ENCODE measurements around the gene SUCO. TPM values are rescaled to one million over a fixed set of nuclear protein-coding genes. Genes with fewer than 3 reads are reported as not detected.

SUCO gene
- total RNA-seq, 2 experiments from 2014 or later: 18.8 to 20.6 TPM

DNA sequence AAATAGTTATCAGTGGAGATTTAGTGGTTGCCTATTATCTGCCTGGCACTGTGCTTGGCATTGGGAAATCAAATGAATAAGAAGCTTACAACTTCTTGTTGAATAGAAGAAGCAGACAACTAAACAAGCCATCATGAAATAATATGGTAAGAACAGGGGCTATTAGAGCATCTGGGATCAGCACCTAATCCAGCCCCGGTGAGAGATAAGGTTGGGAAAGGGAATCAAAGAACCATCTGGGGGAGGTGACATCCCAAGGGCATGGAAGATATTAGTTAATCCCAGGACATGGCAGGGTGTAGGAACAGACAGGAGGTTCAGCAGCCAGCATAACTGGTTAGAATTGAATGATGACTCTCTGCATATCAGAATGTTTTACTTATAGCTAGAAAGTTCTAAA is 36.3 kb upstream of the SUCO start:
- no peak overlapping the region for H3K4me3 Mint-ChIP-seq
- no peaks in the 10 kb centered on the region for H3K4me1 Mint-ChIP-seq (ENCODE audit: low read depth)
- H3K9me3 Mint-ChIP-seq: no peaks in the 10 kb centered on the region
- no peak overlapping the region for H3K27ac Mint-ChIP-seq
- CTCF ChIA-PET: no interaction called here
- POLR2A ChIA-PET: no interaction called here
- DNase-seq: no peak
- intact Hi-C loops (cut with micrococcal nuclease): no loop called here
- no peaks in the 10 kb centered on the region for H3K36me3 Mint-ChIP-seq
- H3K27me3 Mint-ChIP-seq: no peaks in the 10 kb centered on the region

GRCh38 chr1:172497230-172497629 is 35.7 kb upstream of the SUCO start:
- H3K27ac Mint-ChIP-seq: no peak overlapping the region
- CTCF ChIA-PET: interaction anchor here (0.8 kb wide), 1 partner anchor 9 kb away, joined by 3 read pairs; no protein-coding TSS in a partner anchor
- no peaks in the 10 kb centered on the region for H3K27me3 Mint-ChIP-seq
- no peaks in the 10 kb centered on the region for H3K9me3 Mint-ChIP-seq
- H3K36me3 Mint-ChIP-seq: no peaks in the 10 kb centered on the region
- POLR2A ChIA-PET: no interaction called here
- no peak overlapping the region for H3K4me3 Mint-ChIP-seq
- no peaks in the 10 kb centered on the region for H3K4me1 Mint-ChIP-seq (ENCODE audit: low read depth)
- no peak for DNase-seq
- intact Hi-C loops (cut with micrococcal nuclease): no loop called here

GRCh38 chr1:172498857-172499256 is 34.1 kb upstream of the SUCO start:
- Mint-ChIP-seq H3K27ac (no peak overlapping the region), H3K9me3 (no peaks in the 10 kb centered on the region), H3K27me3 (peaks cover under 1% of the 10 kb centered on the region), H3K4me3 (no peak overlapping the region), H3K4me1 (ENCODE audit: low read depth) (no peaks in the 10 kb centered on the region), H3K36me3 (no peaks in the 10 kb centered on the region)
- intact Hi-C loops (cut with micrococcal nuclease): no loop called here
- POLR2A ChIA-PET: no interaction called here
- DNase-seq: no peak
- CTCF ChIA-PET: no interaction called here

DNA sequence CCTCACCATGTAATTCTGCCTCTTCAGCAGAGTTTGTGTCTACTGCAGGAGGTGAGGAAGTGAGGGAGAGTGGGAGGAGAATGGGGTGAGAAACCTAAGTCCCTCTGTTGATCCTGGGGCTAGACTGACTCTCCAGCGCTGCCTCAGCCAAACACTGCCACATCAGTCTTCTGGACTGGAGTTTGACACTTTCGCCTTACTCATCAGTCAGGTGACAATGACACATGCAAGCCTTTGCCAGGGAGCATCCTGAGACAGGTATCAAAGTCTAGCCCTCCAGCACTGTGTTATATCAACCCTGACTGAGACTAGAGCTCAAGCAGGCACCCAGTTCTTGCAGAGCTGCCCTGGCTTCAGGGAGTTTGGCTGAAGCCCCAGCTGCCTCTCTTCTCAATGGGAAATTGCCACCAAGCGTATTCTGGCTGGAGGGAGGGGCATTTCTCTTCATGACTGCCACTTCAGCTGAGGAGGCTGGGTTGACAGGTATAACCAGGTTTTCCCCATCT is 33.3 kb upstream of the SUCO start:
- Mint-ChIP-seq H3K27ac (no peak overlapping the region), H3K27me3 (peaks cover 4% of the 10 kb centered on the region), H3K9me3 (no peaks in the 10 kb centered on the region), H3K4me3 (no peak overlapping the region), H3K4me1 (ENCODE audit: low read depth) (no peaks in the 10 kb centered on the region), H3K36me3 (no peaks in the 10 kb centered on the region)
- ChIA-PET CTCF (no interaction called here), POLR2A (no interaction called here)
- intact Hi-C loops (cut with micrococcal nuclease): no loop called here
- peak; percentile 15 for DNase-seq

- Mint-ChIP-seq H3K27me3 (peaks cover 4% of the 10 kb centered on the region), H3K9me3 (no peaks in the 10 kb centered on the region), H3K27ac (no peak overlapping the region), H3K4me1 (ENCODE audit: low read depth) (no peaks in the 10 kb centered on the region), H3K36me3 (no peaks in the 10 kb centered on the region), H3K4me3 (no peak overlapping the region)
- intact Hi-C loops (cut with micrococcal nuclease): no loop called here
- CTCF ChIA-PET: no interaction called here
- POLR2A ChIA-PET: no interaction called here
- no peak for DNase-seq
Observed at GRCh38 chr1:172500207-172500606, 32.7 kb upstream of the SUCO start.

GRCh38 chr1:172507741-172508140 is 25.2 kb upstream of the SUCO start:
- Mint-ChIP-seq H3K4me3 (no peak overlapping the region), H3K4me1 (ENCODE audit: low read depth) (no peaks in the 10 kb centered on the region), H3K9me3 (no peaks in the 10 kb centered on the region), H3K27ac (no peak overlapping the region), H3K27me3 (peaks cover 4% of the 10 kb centered on the region), H3K36me3 (no peaks in the 10 kb centered on the region)
- ChIA-PET POLR2A (interaction anchor here (0.6 kb wide), 1 partner anchor 953 kb away, joined by 3 read pairs; no protein-coding TSS in a partner anchor), CTCF (no interaction called here)
- intact Hi-C loops (cut with micrococcal nuclease): no loop called here
- DNase-seq: no peak

DNA sequence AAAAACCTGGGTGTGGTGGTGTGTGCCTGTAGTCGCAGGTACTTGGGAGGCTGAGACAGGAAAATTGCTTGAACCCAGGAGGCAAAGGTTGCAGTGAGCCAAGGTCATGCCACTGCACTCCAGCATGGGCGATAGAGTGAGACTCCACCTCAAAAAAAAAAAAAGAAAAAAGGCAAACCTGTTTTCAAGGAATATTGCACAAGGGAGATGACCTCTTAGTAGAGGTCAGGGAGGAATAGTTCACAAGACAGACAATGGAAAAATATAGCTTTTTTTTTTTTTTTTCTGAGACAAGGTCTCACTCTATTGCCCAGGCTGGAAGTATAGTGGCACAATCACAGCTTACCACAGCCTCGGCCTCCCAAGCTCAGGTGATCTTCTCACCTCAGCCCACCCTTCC is 22.5 kb upstream of the SUCO start:
- no peaks in the 10 kb centered on the region for H3K36me3 Mint-ChIP-seq
- H3K9me3 Mint-ChIP-seq: no peaks in the 10 kb centered on the region
- H3K27me3 Mint-ChIP-seq: no peaks in the 10 kb centered on the region
- intact Hi-C loops (cut with micrococcal nuclease): no loop called here
- no peak for DNase-seq
- CTCF ChIA-PET: no interaction called here
- no peak overlapping the region for H3K27ac Mint-ChIP-seq
- POLR2A ChIA-PET: interaction anchor here (0.6 to 0.7 kb wide), 2 partner anchors 22 to 26 kb away, joined by 3 read pairs; partner anchors contain the start of gene SUCO
- no peaks in the 10 kb centered on the region for H3K4me1 Mint-ChIP-seq (ENCODE audit: low read depth)
- H3K4me3 Mint-ChIP-seq: no peak overlapping the region

GRCh38 chr1:172512591-172512990 is 20.4 kb upstream of the SUCO start:
- no peak for DNase-seq
- no peaks in the 10 kb centered on the region for H3K27me3 Mint-ChIP-seq
- no peaks in the 10 kb centered on the region for H3K9me3 Mint-ChIP-seq
- ChIA-PET CTCF (interaction anchor here (1.1 kb wide), 1 partner anchor 422 kb away, joined by 3 read pairs; no protein-coding TSS in a partner anchor), POLR2A (no interaction called here)
- intact Hi-C loops (cut with micrococcal nuclease): no loop called here
- H3K4me3 Mint-ChIP-seq: no peak overlapping the region
- H3K4me1 Mint-ChIP-seq (ENCODE audit: low read depth): no peaks in the 10 kb centered on the region
- H3K27ac Mint-ChIP-seq: no peak overlapping the region
- H3K36me3 Mint-ChIP-seq: no peaks in the 10 kb centered on the region

- Mint-ChIP-seq H3K4me3 (no peak overlapping the region), H3K9me3 (no peaks in the 10 kb centered on the region), H3K27me3 (no peaks in the 10 kb centered on the region), H3K4me1 (ENCODE audit: low read depth) (no peaks in the 10 kb centered on the region), H3K27ac (no peak overlapping the region), H3K36me3 (no peaks in the 10 kb centered on the region)
- POLR2A ChIA-PET: no interaction called here
- CTCF ChIA-PET: no interaction called here
- DNase-seq: no peak
- intact Hi-C loops (cut with micrococcal nuclease): no loop called here
Observed at GRCh38 chr1:172513479-172513878, 19.5 kb upstream of the SUCO start.

- intact Hi-C loops (cut with micrococcal nuclease): no loop called here
- no peaks in the 10 kb centered on the region for H3K36me3 Mint-ChIP-seq
Observed at GRCh38 chr1:172514108-172514507, 18.8 kb upstream of the SUCO start.

GRCh38 chr1:172515436-172515835 is 17.5 kb upstream of the SUCO start:
- no peaks in the 10 kb centered on the region for H3K4me1 Mint-ChIP-seq (ENCODE audit: low read depth)
- ChIA-PET POLR2A (no interaction called here), CTCF (no interaction called here)
- no peaks in the 10 kb centered on the region for H3K36me3 Mint-ChIP-seq
- intact Hi-C loops (cut with micrococcal nuclease): no loop called here
- no peak for DNase-seq
- H3K4me3 Mint-ChIP-seq: no peak overlapping the region
- H3K27me3 Mint-ChIP-seq: no peaks in the 10 kb centered on the region
- H3K9me3 Mint-ChIP-seq: no peaks in the 10 kb centered on the region
- no peak overlapping the region for H3K27ac Mint-ChIP-seq

More at GRCh38 chr1:172514108-172514507, 18.8 kb upstream of the SUCO start:
- Mint-ChIP-seq H3K9me3 (no peaks in the 10 kb centered on the region), H3K27me3 (no peaks in the 10 kb centered on the region), H3K27ac (no peak overlapping the region), H3K4me3 (no peak overlapping the region), H3K4me1 (ENCODE audit: low read depth) (no peaks in the 10 kb centered on the region)
- no peak for DNase-seq
- POLR2A ChIA-PET: no interaction called here
- CTCF ChIA-PET: no interaction called here

DNA sequence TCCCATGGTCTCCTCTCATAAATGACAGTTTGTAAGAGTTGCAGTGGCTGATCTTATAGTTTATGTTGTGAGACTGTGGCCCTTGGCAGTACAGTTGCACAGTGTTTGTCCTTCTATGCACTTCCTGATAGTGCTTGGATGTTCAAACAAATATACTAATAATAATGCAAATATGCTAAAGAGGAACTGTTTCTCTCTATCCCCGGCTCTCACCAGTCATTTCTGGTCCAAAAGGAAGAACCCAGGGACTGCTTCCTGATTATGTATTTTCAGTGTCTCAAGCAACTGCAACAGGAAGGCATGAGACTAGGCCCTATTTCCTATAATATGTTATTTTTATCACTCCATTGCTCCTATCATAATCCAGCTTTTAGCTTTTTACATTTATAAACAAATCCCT is 17.0 kb upstream of the SUCO start:
- Mint-ChIP-seq H3K4me1 (ENCODE audit: low read depth) (no peaks in the 10 kb centered on the region), H3K36me3 (no peaks in the 10 kb centered on the region), H3K27me3 (no peaks in the 10 kb centered on the region), H3K4me3 (no peak overlapping the region), H3K9me3 (no peaks in the 10 kb centered on the region), H3K27ac (no peak overlapping the region)
- no peak for DNase-seq
- POLR2A ChIA-PET: no interaction called here
- CTCF ChIA-PET: no interaction called here
- intact Hi-C loops (cut with micrococcal nuclease): no loop called here

DNA sequence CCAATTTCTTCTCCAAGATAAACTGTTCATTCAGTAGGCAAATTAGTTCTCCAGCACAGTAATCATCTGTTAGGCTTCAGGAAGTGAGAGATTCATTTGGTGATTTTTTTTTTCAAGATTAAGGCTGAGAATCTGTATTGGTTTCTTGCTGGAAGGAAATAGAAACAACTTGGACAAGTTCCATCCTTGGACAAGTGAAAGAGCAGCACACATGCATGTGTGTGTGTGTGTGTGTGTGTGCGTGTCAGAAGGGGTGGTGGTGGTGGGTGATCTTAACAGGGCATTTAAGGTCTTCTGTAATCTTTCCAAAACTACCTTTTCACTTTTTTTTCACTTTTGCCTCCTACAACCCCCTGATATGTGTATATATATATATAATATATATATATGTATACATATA is 15.9 kb upstream of the SUCO start:
- Mint-ChIP-seq H3K27ac (no peak overlapping the region), H3K27me3 (no peaks in the 10 kb centered on the region), H3K9me3 (no peaks in the 10 kb centered on the region), H3K36me3 (no peaks in the 10 kb centered on the region), H3K4me1 (ENCODE audit: low read depth) (no peaks in the 10 kb centered on the region), H3K4me3 (no peak overlapping the region)
- intact Hi-C loops (cut with micrococcal nuclease): no loop called here
- POLR2A ChIA-PET: no interaction called here
- CTCF ChIA-PET: no interaction called here
- DNase-seq: no peak
